GM18519 (cell line): Measurements from ENCODE around the gene CPO.
A peak's percentile ranks its signal among the peaks of the same experiment; 100 is the strongest.
"Not testable (repeated sequence)": the region's sequence is repeated elsewhere in the genome, so short reads cannot be mapped to it uniquely, and the experiment has no call there.

Source experiments
- ATAC-seq: cut with Tn5 transposase; IDR thresholded peaks from one replicate; pipeline ENCODE4 v1.9.1; 2021; ENCODE audit warnings: mild to moderate bottlenecking, moderate library complexity; ENCODE audit not compliant: unreplicated experiment, low FRiP score

CPO gene, protein sequence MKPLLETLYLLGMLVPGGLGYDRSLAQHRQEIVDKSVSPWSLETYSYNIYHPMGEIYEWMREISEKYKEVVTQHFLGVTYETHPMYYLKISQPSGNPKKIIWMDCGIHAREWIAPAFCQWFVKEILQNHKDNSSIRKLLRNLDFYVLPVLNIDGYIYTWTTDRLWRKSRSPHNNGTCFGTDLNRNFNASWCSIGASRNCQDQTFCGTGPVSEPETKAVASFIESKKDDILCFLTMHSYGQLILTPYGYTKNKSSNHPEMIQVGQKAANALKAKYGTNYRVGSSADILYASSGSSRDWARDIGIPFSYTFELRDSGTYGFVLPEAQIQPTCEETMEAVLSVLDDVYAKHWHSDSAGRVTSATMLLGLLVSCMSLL

GRCh38 chr2:206939340-206939739 is at the start of gene CPO:
Gene CPO (plus strand): TSS chr2:206939518. CDS start chr2:206939600, 82 bp downstream.
- ATAC-seq = no peak

GRCh38 chr2:206890179-206890578 is 49.1 kb upstream of the CPO start:
- ATAC-seq = no peak

GRCh38 chr2:206890926-206891325 is 48.4 kb upstream of the CPO start:
- no peak for ATAC-seq

- ATAC-seq = no peak
These were observed 24.2 kb upstream of the CPO start for GRCh38 chr2:206915121-206915520.

DNA sequence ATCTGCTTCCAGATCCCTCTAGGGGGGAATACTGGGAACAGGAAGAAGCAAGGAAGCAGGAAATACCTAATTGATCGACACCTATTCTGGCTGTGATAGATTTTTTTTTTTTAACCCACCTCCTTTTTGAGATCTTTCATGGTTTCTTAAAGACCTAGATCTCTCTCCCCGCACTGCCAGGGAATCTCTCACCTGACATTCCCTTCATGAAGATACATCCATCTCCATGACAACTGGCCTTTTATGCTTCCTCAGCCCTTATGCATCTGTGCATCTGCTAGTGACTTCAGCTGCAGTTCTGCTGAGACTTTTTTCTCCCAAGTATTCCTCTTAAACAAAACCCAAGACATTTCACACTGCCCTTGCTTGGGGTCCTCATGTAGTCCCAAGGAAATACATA is 21.1 kb upstream of the CPO start:
- no peak for ATAC-seq

DNA sequence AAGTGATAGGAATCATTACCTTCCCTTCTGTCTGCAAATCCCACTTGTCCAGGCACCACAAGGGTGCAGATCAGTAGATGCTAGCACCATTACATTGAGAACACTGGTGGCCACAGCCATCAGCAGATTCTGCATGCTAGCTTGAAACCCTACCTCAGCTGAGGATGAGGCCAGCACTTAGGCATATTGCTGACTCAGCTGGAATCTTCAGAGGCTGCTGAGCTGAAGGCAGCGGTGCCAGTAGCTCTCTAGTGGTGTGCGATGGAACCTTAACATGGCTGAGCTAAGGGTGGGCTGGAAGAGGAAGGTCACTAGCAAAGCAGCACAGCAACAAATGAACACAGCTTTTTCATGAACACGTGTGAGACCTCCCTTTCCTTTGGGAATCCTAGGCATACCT is 19.0 kb upstream of the CPO start:
- ATAC-seq = no peak

DNA sequence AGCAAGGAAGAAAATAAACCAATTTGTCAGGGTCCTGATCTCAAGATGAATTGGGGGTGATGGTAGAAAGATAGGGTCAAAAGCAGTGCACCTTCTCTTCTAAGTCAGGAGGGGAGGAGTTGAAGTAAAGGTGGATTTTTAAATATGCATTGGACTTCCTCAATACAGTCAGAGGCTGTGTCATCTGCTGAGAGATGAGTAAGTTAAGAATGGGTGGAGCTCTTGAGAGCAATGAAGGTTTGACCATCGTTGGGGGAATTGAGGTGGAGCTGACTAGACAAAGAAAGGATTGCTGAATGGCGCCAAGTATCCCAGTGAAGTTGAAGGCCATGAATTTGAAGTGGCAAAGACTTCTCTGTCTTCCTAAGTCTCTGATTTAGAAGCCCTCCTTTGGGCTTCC is 18.4 kb upstream of the CPO start:
- no peak for ATAC-seq

- ATAC-seq = no peak
These were observed 17.8 kb upstream of the CPO start for GRCh38 chr2:206921529-206921928.

GRCh38 chr2:206935991-206936842 is 3.1 kb upstream of the CPO start:
- ATAC-seq = no peak

GRCh38 chr2:206936843-206937230 is 2.5 kb upstream of the CPO start:
- no peak for ATAC-seq

DNA sequence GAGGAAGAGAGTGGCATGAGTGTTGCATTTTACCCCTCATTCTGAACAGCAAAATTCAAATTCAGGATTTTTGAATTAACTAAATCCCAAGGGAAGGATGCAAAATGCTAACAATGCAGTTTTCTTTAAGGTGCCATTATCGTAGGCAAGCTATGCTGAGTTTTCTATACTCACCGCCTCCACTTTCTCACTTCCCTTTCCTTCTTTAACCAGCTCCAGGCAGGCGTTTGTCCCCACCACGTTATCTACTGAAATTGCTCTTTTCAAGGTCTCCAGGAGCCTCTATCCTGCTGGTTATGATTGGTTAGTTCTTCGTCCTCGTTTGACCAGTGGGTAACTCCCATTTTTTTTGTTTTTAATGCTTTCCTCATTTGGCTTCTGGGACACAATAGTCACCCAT is 1.8 kb upstream of the CPO start:
- ATAC-seq = peak; percentile 94

DNA sequence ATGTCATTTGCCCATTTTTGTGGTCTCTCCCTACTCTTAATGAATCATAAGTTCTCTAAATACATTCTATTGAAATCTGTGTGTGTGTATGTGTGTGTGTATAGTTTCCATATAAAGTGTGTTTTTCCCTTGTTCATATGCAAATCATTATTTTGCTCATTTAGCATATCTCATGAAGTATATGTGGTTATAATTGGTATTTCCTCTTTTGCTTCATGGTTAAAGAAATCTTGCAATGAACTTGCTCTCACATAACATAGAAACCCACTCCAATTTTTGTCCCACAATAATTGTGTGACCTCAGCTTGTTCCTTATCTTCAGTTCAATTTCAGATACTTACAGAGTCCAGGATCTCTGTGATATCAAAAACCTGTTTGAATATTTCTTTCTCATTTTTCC is 1.2 kb downstream of the CPO start:
- ATAC-seq = no peak

DNA sequence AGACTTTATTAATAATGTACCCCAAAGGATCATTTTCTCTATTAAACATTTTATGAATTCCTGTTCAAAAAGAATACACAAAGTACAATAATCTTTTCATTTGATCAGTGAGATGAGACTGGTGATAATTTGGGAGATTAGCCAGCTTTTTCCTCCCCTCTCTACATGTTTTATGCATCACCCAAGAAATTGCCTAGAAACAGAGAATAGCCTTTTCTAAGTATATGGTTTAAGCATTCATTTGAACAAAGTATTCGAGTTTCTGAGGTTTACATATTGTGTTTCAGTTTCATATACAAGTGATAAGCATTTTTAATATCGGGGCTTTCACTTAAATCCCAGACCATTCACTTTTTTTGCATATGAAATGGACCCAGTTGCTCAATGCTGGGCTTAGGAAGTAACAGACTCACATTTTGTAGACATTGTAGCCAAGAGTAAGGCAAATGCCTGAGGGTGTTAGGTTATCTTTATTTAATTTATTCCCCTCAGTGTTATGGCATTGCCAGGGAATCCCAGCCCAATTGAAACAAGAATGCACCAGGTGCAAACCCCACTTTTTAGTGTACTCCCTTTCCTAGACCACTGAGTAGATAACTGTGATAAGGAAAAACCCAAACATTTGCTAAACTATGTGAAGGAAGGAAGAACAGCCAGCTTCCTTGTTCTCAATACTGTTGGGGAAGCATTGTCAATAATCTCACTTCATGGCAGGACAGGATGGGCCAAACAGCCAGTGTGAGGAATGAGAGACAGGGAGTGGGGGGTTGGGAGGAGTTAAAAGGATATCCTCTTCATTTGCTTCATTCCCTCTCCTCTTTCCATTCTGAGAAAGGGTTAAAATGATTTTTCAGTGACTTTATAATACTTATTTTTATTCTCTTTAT is 3.5 kb downstream of the CPO start:
- no peak for ATAC-seq

GRCh38 chr2:206953404-206953803 is 14.1 kb downstream of the CPO start:
- ATAC-seq = not testable (repeated sequence)

DNA sequence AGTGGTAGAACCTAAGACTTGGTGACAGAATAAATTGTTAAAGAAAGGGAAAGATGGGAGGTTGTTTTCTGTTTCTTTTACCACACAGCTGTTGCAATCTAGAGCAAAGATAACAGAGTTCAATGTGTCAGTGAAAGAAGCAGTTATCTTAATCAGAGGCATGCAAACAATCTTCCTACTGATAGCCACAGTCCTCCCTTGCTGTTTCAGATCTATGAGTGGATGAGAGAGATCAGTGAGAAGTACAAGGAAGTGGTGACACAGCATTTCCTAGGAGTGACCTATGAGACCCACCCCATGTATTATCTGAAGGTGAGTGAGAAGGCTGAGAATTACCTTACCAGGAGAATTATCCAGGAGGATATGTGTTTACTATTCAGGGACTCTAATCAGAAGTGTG is 15.9 kb downstream of the CPO start:
- no peak for ATAC-seq

DNA sequence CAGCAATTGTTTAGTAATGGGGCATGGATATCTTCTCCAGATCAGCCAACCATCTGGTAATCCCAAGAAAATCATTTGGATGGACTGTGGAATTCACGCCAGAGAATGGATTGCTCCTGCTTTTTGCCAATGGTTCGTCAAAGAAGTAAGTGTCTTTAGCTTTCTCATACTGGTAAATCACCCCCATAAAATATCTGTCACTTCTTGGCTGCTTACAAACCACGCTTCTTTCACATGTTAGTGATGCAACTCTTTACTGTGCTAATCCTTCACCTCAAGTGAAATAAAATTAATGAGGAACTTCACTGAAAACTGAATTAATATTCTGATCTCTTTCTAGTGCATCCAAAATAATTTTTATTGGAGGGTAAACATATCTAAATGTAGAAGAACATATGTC is 18.9 kb downstream of the CPO start:
- ATAC-seq = no peak

DNA sequence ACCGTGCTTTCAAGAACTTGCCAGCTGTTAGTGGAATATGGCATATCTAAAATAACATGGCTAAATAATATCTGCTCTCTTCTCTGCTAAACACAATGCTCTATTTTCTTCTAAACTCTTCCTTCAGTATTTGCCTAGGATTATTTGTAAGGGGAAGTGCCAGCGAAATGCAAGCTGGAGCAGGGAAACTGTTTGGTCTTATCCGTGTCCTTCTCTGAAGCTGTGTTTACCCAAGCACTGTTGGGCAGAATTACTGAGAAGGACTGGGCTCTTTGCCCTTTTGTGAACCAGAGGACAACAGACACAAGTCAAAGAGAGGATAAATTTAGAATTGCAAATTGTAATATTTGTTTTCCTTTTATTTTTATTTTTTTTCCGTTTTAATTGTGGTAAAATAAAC is 23.6 kb downstream of the CPO start:
- no peak for ATAC-seq

DNA sequence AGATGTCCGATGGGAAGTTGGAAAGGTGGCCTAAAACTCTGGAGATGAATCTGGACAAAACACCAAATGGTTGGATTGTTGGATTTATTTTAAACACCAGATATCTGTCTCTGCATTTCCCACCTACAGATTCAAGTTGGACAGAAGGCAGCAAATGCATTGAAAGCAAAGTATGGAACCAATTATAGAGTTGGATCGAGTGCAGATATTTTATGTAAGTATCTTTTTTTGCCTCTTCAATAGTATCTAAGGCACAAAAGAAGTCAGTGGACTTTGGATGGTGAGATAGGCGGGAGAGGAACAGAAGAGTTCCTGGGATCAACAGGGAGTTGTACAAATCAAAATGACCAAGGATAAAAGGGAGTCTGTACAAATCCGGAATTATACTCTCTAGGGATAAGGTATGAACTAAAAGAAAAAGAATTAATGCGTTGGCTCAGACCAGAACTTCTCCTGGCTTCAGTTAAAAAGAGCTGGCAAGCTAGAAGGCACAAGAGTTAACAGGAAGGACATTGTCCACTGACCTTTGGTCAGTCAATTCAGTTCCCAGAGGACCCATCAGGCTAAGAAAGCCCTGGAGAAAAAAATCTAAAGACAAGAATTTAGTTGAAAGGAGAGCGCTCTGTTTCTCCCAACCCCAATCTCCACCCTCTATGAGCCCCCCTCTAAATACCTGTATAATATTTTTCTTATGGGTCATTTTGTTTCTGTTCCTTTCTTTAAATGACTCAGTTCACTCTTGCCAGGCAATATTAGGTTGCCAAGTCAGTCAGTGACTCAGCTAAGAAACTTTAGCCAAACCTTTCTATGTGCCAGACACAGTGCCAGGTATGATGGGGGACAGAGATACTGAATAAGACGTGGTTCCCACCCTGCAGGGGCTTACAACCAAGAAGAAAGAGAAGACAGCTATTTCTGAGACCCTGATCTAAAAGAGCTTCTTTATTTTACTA is 29.1 kb downstream of the CPO start:
- no peak for ATAC-seq

DNA sequence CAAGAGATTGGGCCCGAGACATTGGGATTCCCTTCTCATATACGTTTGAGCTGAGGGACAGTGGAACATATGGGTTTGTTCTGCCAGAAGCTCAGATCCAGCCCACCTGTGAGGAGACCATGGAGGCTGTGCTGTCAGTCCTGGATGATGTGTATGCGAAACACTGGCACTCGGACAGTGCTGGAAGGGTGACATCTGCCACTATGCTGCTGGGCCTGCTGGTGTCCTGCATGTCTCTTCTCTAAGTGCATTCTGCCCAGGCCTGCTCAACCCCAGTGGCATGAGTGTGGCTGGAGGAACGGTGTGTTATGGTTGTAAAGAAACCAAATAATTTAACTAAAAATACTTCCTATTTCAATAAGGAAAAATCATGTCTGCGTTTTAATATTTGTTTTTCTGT is 29.9 kb downstream of the CPO start:
- no peak for ATAC-seq
